Measurements from ENCODE around the gene USP32. TPM values are rescaled to one million over a fixed set of nuclear protein-coding genes. Genes with fewer than 3 reads are reported as not detected.

The USP32 gene
- total RNA-seq, 4 donors from 2014 or later, result 65.1 to 80.1 (median 77.2) TPM

DNA sequence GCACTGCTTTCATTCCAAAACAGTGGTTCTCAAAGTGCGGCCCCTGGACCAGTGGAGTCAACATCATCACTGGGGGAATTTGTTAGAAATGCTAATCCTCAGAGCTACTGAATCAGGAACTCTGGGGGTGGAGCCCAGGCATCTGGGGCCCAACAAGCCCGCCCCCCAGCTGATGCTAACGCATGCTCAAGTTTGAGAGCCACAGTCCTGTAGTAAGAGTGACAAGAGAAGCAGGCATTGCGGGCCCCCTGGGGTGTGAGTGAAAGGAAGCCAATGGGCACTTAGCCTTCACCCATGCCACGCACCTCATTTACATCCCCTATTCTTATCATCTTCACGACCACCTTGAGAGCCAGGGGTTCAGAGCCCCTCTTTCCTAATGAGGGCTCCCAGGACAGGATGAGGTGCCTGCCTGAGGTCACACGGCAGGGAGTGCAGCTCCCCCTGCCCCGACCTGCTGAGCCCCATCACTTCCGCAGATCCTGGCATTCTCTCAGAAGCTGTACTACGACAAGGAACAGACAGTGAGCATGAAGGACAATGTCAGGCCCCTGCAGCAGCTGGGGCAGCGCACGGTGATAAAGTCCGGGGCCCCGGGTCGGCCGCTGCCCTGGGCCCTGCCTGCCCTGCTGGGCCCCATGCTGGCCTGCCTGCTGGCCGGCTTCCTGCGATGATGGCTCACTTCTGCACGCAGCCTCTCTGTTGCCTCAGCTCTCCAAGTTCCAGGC lies 233.0 kb downstream of the USP32 start:
- TF ChIP-seq CTCF (IDR thresholded peaks at IDR 0.05; ENCODE audit: low read depth), result no peak

DNA sequence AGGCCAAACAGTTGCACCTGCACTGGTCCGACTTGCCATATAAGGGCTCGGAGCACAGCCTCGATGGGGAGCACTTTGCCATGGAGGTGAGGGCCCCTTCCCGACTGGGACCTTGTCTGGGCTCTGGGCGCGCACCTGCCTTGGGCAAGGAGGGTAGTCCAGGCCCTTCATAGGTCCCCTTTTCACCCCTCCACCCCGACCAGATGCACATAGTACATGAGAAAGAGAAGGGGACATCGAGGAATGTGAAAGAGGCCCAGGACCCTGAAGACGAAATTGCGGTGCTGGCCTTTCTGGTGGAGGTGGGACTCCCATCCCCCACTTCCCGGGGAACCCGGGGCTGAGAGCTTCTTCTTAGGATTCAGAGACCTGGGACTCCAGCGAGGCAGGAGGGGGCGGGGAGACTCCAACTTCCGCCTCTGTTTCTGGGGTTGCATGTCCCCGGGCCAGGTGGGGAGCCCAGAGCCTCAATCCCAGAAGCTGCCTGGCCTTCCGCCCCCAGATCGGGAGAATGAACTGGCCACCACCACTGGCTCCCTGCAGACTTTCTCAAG lies 234.4 kb downstream of the USP32 start:
- TF ChIP-seq CTCF (IDR thresholded peaks at IDR 0.05; ENCODE audit: low read depth), result no peak

DNA sequence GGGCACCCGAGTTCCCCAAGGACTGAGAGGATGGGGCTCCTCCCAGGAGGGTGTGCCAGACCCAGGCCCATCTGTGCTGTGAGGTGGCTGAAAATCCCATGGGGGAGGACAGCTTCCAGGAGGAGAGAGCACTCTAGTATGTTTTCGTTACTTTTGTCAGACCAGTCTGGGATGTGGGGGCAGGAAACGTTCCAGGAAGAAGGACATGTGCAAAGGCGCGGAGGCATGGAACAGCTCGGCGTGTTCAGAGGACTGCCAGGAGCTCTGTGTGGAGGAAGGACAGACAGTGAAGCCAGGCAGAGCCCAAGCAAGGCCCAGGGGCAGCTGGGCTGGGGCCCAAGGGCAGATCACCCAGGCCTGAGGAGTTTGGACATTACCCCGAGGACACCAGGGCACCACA lies 235.2 kb downstream of the USP32 start:
- TF ChIP-seq CTCF (IDR thresholded peaks at IDR 0.05; ENCODE audit: low read depth), result no peak

DNA sequence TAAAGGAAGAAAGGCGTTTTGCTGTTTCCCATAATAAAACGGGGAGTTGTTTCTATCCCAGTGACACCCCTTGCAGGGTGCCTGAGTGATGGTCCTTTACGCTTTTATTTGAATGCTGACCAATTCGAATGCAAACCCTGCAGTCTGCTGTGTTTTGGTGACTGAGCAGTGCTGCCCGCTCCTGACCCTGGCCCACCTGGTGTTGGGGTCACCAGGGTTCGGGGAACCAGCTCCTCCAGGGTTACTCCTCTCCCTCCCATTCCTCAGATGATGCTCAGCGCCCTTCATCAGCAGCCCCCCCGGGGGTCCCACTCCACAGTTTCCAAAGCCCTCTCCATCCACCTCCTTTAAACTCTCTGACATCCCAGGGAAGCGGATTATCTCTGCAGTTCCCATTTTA lies 236.1 kb downstream of the USP32 start:
- no peak for TF ChIP-seq CTCF (IDR thresholded peaks at IDR 0.05; ENCODE audit: low read depth)

GRCh38 chr17:60155427-60155814 lies 236.5 kb downstream of the USP32 start:
- TF ChIP-seq CTCF (IDR thresholded peaks at IDR 0.05; ENCODE audit: low read depth), result no peak

GRCh38 chr17:60154616-60155426 lies 237.1 kb downstream of the USP32 start:
- TF ChIP-seq CTCF (IDR thresholded peaks at IDR 0.05; ENCODE audit: low read depth), result no peak
